Stimulated activated CD4-positive, alpha-beta T cell treated with anti-CD3 and anti-CD28 coated beads, Interleukin-1b, Interleukin-23, amount 100 ng/mL, for 1 hour (primary cell): ENCODE measurements around the gene LASP1NB.
"Not testable (repeated sequence)": the region's sequence is repeated elsewhere in the genome, so short reads cannot be mapped to it uniquely, and the experiment has no call there.

ENCODE experiments used
- DNase-seq, 2 donors: peaks; one replicate each; pipeline ENCODE4 v3.0.0-alpha.2; 2020; ENCODE audit warnings: low read depth in 2 of 2

Gene LASP1NB

DNA sequence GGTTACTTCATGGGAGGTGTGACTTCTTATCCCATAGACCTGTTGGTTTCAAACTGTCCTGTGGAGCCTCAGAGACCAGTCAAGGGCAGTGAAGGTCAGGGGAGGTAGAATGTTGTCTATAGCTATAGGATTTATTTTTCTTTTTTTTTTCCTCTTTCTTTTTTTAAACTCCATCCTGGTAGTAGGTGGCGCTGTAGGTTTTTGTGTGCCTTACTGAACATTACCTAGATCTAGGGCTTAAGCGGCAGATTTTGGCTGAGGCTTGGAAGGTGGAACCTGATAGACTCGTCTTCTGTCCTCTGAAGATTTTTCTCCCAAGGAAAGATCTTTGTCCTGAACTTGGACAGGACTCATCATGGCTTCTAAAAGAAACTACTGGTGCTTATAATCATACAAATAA, 8.2 kb upstream of the LASP1NB start:
- no peak for DNase-seq

DNA sequence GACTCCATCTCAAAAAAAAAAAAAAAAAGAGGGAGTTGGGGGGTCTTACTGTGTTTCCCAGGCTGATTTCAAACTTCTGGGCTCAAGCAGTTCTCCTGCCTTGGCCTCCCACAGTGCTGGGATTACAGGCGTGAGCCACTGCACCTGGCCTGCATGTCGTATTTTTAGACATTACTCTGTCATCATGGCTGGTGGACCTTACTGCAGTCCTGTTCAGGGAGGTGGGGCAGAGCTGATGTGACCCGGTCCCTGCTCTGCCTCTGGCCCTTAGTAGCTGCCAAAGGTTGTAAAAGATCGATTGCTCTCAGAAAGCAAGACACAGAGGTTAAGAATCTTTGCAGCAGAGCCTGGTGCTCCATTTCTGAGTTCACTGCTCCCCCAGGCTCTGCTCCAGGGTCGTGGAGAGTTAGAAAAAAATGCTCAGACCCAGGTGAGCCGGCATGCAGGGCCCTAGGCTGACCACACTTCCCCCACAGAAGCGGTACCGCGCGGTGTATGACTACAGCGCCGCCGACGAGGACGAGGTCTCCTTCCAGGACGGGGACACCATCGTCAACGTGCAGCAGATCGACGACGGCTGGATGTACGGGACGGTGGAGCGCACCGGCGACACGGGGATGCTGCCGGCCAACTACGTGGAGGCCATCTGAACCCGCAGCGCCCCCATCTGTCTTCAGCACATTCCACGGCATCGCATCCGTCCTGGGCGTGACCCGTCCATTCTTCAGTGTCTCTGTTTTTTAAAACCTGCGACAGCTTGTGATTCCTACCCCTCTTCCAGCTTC, 7.1 kb upstream of the LASP1NB start:
- DNase-seq: no peak

DNA sequence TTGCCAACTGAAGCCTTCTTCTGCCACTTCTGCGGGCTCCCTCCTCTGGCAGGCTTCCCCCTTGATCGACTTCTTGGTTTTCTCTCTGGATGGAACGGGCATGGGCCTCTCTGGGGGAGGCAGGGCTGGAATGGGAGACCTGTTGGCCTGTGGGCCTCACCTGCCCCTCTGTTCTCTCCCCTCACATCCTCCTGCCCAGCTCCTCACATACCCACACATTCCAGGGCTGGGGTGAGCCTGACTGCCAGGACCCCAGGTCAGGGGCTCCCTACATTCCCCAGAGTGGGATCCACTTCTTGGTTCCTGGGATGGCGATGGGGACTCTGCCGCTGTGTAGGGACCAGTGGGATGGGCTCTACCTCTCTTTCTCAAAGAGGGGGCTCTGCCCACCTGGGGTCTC, 6.5 kb upstream of the LASP1NB start:
- DNase-seq: no peak

DNA sequence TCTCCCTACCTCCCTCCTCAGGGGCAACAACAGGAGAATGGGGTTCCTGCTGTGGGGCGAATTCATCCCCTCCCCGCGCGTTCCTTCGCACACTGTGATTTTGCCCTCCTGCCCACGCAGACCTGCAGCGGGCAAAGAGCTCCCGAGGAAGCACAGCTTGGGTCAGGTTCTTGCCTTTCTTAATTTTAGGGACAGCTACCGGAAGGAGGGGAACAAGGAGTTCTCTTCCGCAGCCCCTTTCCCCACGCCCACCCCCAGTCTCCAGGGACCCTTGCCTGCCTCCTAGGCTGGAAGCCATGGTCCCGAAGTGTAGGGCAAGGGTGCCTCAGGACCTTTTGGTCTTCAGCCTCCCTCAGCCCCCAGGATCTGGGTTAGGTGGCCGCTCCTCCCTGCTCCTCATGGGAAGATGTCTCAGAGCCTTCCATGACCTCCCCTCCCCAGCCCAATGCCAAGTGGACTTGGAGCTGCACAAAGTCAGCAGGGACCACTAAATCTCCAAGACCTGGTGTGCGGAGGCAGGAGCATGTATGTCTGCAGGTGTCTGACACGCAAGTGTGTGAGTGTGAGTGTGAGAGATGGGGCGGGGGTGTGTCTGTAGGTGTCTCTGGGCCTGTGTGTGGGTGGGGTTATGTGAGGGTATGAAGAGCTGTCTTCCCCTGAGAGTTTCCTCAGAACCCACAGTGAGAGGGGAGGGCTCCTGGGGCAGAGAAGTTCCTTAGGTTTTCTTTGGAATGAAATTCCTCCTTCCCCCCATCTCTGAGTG, 5.9 kb upstream of the LASP1NB start:
- DNase-seq: no peak

DNA sequence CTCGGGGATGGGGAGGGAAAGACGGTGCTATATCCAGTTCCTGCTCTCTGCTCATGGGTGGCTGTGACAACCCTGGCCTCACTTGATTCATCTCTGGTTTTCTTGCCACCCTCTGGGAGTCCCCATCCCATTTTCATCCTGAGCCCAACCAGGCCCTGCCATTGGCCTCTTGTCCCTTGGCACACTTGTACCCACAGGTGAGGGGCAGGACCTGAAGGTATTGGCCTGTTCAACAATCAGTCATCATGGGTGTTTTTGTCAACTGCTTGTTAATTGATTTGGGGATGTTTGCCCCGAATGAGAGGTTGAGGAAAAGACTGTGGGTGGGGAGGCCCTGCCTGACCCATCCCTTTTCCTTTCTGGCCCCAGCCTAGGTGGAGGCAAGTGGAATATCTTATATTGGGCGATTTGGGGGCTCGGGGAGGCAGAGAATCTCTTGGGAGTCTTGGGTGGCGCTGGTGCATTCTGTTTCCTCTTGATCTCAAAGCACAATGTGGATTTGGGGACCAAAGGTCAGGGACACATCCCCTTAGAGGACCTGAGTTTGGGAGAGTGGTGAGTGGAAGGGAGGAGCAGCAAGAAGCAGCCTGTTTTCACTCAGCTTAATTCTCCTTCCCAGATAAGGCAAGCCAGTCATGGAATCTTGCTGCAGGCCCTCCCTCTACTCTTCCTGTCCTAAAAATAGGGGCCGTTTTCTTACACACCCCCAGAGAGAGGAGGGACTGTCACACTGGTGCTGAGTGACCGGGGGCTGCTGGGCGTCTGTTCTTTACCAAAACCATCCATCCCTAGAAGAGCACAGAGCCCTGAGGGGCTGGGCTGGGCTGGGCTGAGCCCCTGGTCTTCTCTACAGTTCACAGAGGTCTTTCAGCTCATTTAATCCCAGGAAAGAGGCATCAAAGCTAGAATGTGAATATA, 4.8 kb upstream of the LASP1NB start:
- DNase-seq: no peak

DNA sequence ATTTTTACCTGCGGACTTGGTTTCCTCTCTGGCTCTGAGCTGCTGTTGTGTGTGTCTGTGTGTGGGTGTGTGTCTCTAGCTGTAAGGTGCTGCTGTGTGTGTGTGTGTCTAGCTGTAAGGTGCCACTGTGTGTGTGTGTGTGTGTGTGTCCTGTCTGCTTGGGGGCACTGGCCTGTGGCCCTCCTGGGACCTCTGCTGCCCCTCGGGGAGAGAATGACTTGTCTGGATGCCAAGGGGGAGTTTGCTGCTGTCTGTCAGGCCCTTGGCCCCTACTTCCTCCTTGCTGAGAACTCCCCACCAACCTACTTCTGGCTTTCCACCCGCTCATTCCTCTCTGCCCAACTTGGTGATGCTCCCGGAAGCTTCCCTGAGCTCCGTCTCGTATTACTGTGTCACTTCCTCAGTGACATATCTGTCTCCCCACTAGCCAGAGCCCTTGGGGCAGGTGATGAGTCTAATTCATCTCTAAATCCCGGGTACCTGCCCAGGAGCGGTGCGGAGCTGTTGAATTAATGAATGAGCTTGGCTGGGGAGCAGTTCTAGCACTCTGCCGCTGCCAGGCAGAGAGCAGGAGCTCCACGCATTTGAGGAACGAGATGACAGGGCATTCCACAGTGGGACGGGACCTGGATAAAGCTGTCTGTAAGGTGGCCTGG, 3.5 kb upstream of the LASP1NB start:
- DNase-seq: no peak

DNA sequence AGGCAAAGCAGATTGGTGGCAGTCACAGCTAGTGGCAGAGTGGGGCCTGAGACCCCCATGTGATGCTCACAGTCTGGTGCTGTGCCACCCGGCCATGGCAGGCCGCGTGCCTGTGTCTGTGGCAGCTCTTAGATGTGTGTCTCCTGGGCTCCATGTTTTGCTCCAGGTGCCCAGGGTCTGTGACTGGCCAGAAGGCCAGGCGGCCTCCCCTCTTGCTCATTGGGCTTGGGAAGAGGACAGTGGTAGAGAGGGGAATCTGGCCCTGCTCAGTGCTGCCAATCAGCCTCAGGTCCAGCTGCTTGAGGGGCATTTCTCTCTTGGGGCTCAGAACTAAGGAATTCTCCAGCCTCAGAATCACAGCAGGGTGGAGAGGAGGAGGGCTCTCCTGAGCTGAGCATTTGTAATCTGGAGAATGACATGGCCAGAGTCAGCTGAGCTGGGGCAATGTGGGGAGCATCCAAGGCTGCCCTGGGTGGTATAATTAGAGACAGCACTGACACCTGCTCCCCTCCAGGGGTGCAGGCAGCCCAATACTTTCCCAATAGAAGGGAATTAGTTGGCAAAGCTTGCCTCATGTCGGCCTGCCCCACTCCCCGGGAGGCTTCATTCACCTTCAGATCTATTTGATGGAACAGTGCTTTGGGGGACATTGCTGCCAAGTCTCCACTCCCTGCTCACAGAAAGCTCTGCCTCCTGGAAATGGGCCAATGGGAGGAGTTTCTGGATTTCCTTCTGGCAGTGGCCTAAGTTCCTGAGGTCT, 2.7 kb upstream of the LASP1NB start:
- DNase-seq: no peak

DNA sequence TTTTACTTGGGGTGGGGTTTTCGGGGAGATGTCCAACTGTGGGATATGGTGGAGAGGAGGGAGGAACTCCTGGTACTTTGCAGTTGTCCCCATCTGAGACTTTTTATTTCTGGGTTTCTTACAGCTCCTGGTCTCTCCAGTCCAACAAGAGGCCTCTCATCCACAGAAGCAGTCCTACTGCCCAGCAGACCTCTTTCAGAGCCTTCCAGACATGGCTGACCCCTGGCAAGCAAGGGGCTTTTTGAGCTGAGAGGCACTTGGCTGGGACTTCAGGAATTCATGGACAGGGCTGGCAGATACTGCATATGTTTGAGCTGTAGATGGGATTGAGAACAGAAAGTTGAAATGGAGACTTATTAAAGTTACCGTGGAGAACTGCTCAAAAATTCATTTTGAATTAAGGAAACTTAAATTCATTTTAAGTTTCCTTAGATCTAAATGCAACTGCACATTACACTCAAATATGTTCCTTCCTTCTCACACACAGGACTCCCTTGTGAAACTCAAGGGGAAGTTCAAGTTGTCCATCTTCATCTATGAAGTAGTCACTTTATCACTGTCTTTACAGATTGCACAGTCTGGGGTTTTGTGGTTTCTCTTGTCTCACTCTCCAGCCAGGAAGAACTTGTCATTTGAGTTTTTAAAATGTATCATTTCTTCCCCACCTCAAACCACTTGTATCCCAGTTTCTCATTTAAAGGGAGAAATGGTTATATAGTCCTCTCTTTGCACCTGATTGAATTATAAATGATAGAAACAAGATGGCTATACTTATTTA, 1.1 kb downstream of the LASP1NB start:
- DNase-seq: no peak

DNA sequence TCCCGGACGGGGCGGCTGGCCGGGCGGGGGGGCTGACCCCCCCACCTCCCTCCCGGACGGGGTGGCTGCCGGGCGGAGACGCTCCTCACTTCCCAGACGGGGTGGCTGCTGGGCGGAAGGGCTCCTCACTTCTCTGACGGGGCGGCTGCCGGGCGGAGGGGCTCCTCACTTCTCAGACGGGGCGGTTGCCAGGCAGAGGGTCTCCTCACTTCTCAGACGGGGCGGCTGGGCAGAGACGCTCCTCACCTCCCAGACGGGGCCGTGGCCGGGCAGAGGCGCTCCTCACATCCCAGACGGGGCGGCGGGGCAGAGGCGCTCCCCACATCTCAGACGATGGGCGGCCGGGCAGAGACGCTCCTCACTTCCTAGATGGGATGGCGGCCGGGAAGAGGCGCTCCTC, 5.4 kb downstream of the LASP1NB start:
- not testable (repeated sequence) for DNase-seq

DNA sequence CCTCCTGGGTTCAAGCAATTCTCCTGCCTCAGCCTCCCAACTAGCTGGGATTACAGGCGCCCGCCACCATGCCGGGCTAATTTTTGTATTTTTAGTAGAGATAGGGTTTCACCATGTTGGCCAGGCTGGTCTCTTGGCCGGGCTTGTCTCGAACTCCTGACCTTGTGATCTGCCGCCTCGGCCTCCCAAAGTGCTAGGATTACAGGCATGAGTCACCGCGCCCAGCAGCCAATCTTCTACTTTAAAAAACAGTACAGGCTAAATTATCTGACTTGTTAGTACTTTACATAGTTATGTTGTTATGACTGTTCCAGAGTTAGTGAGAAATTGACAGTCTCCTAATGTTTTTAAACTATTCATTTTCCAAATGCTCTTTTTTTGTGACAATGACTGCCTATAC, 8.5 kb downstream of the LASP1NB start:
- not testable (repeated sequence) for DNase-seq

DNA sequence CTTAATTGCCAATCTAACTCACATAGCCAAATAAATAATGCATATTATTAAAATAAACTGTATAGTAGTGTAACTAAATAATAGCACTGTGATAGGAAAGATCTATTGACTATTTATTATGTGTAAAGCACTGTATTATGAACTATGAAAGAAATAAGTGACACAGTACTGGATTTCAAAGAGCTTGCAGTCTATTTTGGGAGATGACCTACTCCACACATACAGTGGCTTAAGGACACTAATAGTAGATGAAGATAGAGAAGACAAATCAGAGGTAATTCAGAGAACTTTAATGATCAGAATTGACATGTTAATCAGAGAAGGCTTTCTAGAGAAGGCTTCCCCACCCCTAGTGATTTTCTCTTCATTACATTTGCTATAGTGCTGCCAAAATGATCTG, 14.6 kb downstream of the LASP1NB start:
- DNase-seq: no peak

DNA sequence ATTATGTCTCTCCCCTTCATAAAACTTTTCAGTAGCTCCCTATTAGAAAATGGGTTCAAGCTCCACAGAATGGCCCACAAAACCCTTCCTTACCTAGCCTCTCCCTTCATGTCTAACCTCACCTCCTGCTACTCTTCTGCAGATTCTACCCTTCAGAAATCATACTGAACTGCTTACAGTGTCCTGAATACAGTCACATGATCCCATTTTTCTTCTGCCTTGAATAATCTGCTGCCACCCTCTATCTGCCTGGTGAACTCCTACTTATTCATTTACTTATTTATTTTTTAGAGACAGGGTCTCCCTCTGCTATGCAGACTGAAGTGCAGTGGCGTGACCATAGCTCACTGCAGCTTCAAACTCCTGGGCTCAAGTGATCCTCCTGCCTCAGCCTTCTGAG, 15.0 kb downstream of the LASP1NB start:
- DNase-seq: no peak

DNA sequence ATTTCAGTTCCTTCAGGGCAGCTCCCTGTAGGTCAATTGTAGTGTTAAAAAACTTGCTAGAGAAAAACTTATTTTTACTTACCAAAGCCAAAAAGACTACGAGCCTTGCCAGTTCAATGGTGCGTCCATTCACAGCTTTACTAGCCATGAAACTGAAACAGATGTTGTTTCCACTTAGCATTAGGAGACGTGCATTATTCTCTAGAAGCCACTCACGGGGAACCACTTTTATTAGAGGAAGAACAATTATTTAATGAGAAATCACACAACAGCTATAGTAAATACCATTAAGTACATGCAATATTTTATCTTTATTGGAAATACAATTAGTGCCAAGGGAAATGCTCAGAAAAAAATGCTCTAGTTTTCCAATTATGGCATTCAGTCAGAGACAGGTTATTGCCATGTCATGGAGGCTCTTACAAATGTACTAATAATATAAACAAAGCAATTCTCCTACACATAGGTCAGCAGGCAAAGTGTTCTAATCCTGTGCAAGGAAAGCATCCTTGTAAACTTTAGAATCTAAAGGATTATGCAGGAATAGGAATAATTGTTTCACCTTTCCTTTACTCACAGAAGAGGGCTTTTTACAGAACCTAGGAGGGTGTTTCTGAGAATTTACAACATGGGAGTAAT, 17.4 kb downstream of the LASP1NB start:
- no peak for DNase-seq

DNA sequence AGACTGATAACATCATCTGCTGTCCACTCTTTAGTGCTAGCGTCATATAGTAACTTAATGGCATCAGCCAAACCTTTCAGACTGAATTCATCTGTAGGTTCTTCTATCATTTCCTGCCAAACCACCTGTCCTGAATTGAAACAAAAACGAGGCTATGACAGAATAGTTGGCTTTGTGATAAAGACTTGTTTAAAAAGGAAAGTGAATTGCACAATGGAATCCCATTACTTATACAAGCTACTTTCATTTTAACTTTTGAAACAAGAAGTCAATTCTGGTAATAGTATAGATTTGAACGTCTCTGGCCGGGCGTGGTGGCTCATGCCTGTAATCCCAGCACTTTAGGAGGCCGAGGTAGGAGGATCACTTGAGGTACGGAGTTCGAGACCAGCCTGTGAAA, 18.2 kb downstream of the LASP1NB start:
- no peak for DNase-seq

DNA sequence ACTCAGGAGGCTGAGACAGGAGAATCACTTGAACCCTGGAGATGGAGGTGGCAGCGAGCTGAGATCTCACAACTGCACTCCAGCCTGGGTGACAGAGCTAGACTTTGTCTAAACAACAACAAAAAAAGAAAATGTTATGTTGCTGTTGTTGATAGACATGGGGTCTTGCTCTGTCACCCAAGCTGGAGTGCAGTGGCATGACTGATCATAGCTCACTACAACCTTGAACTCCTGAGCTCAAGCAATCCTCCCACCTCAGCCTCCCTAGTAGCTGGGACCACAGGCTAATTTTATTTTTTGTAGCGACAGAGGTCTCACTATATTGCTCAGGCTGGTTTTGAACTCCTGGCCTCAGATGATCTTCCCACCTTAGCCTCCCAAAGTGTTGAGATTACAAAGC, 21.8 kb downstream of the LASP1NB start:
- no peak for DNase-seq

DNA sequence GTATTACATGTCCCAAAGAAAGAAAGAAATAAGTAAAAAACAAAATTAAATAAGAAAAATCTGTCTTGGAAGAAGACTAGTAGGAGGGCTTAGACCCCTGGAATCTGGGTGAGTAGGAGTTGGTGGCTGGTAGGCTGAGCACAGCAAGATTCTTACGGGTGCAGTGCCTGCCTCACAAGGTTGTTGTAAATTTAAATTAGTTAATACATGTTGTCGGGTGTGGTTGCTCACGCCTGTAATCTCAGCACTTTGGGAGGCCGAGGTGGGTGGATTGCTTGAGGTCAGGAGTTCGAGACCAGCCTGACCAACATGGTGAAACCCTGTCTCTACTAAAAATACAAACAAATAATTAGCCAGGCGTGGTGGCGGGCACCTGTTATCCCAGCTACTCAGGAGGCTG, 28.4 kb downstream of the LASP1NB start:
- not testable (repeated sequence) for DNase-seq

DNA sequence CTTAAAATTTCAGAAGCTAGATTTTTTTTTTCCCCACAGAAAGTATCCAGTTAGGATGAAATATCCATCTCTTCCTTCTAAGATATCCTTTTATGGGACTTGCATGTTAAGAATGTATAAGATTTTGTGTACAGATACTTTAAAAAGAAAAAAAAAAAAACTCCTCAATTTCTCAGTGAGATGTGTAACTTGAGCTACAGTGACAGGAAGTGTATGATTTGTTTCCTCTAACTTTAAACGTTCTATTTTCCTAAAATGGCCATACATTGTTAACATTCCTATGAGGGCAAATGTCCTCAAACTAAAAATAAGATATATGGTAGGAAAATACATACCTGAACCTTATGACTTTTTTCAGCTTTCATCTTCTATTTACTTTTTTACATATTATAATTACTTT, 32.9 kb downstream of the LASP1NB start:
- no peak for DNase-seq

DNA sequence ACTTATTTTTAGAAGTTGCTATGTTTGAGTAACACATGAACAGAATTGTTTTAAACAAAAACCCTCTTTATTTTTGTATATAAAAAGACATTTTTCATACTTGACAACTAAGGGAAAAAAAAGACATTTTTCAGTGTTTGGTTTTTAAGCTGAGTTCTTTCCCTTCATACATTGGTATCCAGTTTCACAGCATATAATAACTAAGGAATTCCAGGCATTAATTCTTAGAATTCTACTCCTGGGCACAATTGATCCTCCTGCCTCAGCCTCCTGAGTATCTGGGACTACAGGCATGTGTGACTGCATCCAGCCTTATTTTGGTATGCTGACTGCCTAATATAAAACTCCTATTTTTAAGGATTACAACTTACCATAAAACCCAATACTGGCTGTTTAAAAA, 33.3 kb downstream of the LASP1NB start:
- DNase-seq: no peak

DNA sequence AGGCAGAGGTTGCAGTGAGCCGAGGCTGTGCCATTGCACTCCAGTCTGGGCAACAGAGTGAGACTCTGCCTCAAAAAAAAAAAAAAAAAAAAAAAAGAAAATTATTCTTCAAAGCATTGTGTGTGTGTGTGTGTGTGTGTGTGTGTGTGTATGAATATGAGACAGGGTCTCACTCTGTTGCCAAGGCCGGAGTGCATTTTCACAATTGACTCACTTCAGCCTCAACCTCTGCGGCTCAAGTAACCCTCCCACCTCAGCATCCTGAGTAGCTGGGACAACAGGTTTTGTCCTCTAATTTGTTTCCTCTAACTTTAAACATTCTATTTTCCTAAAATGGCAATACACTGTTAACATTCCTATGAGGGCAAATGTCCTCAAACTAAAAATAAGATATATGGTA, 34.1 kb downstream of the LASP1NB start:
- DNase-seq: no peak

DNA sequence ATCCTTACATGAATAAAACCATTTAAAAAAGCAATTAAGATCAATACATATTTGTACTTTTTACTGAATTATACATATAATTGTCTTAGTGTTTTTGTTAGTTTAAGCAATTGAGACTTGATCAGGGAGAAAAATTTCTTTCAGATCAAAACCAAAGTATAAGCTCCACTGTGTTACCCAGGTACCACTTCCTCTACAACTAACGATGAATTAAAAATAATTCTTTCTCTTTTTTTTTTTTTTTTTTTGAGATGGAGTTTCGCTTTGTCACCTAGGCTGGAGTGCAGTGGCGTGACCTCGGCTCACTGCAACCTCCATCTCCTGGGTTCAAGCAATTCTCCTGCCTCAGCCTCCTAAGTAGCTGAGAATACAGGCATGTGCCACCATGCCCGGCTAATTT, 35.0 kb downstream of the LASP1NB start:
- DNase-seq: no peak
